PFSK-1 (cell line): Measurements from ENCODE around the gene IFT57.

Experiments used
- FOXP2 ChIP-seq: optimal IDR thresholded peaks from 2 replicates; pipeline ENCODE3; 2011; ENCODE audit warnings: borderline replicate concordance, control low read depth, inconsistent platforms; ENCODE audit not compliant: insufficient read depth; ENCODE audit errors: extremely low read length, extremely low read depth
- POLR2AphosphoS5 ChIP-seq: IDR thresholded peaks from 2 replicates; pipeline ENCODE4 v1.6.1; 2012; ENCODE audit warnings: low read depth, mild to moderate bottlenecking, control low read depth, low read length, moderate library complexity
- REST ChIP-seq, 2 experiments: IDR thresholded peaks; 2 replicates each; pipeline versions ENCODE4 v1.6.1 to v1.8.0; 2011 to 2012; ENCODE audit warnings: low read depth in 2 of 2, low read length in 2 of 2, control low read depth in 1 of 2, inconsistent platforms in 1 of 2, mild to moderate bottlenecking in 1 of 2, moderate library complexity in 1 of 2; ENCODE audit not compliant: insufficient read depth in 1 of 2
- SIN3A ChIP-seq: IDR thresholded peaks from 2 replicates; pipeline ENCODE4 v1.6.1; 2012; ENCODE audit warnings: mild to moderate bottlenecking, low read length, moderate library complexity, borderline replicate concordance; ENCODE audit not compliant: insufficient read depth
- TAF1 ChIP-seq: IDR thresholded peaks from 2 replicates; pipeline ENCODE4 v1.6.1; 2012; ENCODE audit warnings: low read length, control low read depth, borderline replicate concordance; ENCODE audit not compliant: insufficient read depth

GRCh38 chr3:108182339-108182738, 39.9 kb downstream of the IFT57 start:
- TF ChIP-seq REST (IDR thresholded peaks at IDR 0.05; ENCODE audit: insufficient read depth in 1 of 2, low read depth in 2 of 2, low read length in 2 of 2) (no peak), POLR2AphosphoS5 (no peak), TAF1 (no peak), SIN3A (no peak), FOXP2 (no peak)
